Progenitor cell of endocrine pancreas (in vitro differentiated cells): ENCODE results near the gene HMCES. TPM values are rescaled to one million over a fixed set of nuclear protein-coding genes. Genes with fewer than 3 reads are reported as not detected.

Experiments
- DNase-seq: peaks from one replicate; pipeline ENCODE4 v3.0.0; 2021; ENCODE audit warnings: low spot score; ENCODE audit not compliant: unreplicated experiment
- H3K27ac Mint-ChIP-seq: 2 replicates; pipeline ENCODE4 v1.8.0; 2021; ENCODE audit warnings: mild to moderate bottlenecking, moderate library complexity, mixed read lengths
- H3K27me3 Mint-ChIP-seq: 2 replicates; pipeline ENCODE4 v1.8.0; 2021; ENCODE audit warnings: mixed read lengths
- H3K36me3 Mint-ChIP-seq: 2 replicates; pipeline ENCODE4 v1.8.0; 2022; ENCODE audit warnings: mixed read lengths; ENCODE audit not compliant: insufficient read depth
- H3K4me1 Mint-ChIP-seq: 2 replicates; pipeline ENCODE4 v1.8.0; 2021; ENCODE audit warnings: low read depth, mixed read lengths
- H3K4me3 Mint-ChIP-seq: 2 replicates; pipeline ENCODE4 v1.8.0; 2021; ENCODE audit warnings: low read depth, mild to moderate bottlenecking, moderate library complexity, mixed read lengths
- H3K9me3 Mint-ChIP-seq: 2 replicates; pipeline ENCODE4 v1.8.0; 2021; ENCODE audit warnings: low read depth, mixed read lengths
- CTCF ChIP-seq: fragments of 200-600 bp; sonication (generic); IDR thresholded peaks from one replicate; pipeline ENCODE4 v1.5.0; 2021; ENCODE audit warnings: antibody characterized with exemption, mild to moderate bottlenecking; ENCODE audit not compliant: unreplicated experiment
- total RNA-seq: library from RNA; stranded (reverse); gene quantifications from 2 replicates; pipeline ENCODE4 v1.2.1, GENCODE V29; 2021

Gene HMCES
- total RNA-seq, 1 donor from 2014 or later = 35.3 TPM

GRCh38 chr3:129314386-129315222 lies 35.9 kb downstream of the HMCES start:
- Mint-ChIP-seq H3K4me3 (peak overlapping the region; percentile 94), H3K27me3 (no peaks in the 10 kb centered on the region), H3K9me3 (no peaks in the 10 kb centered on the region), H3K4me1 (peaks cover 6% of the 10 kb centered on the region), H3K36me3 (no peaks in the 10 kb centered on the region), H3K27ac (peak overlapping the region; percentile 91)
- TF ChIP-seq CTCF = peak; percentile 27
- peak; percentile 74 for DNase-seq

- no peaks in the 10 kb centered on the region for H3K9me3 Mint-ChIP-seq
- no peaks in the 10 kb centered on the region for H3K27me3 Mint-ChIP-seq
- TF ChIP-seq CTCF = no peak
- DNase-seq = no peak
- peaks cover 6% of the 10 kb centered on the region for H3K4me1 Mint-ChIP-seq
- peak overlapping the region; percentile 97 for H3K27ac Mint-ChIP-seq
- H3K36me3 Mint-ChIP-seq = no peaks in the 10 kb centered on the region
- H3K4me3 Mint-ChIP-seq = peak overlapping the region; percentile 94
Measured at GRCh38 chr3:129315223-129315997, 36.7 kb downstream of the HMCES start.

- peak overlapping the region; percentile 77 for H3K4me3 Mint-ChIP-seq
- peaks cover 6% of the 10 kb centered on the region for H3K4me1 Mint-ChIP-seq
- H3K27me3 Mint-ChIP-seq = no peaks in the 10 kb centered on the region
- no peaks in the 10 kb centered on the region for H3K9me3 Mint-ChIP-seq
- no peak for TF ChIP-seq CTCF
- no peak for DNase-seq
- H3K36me3 Mint-ChIP-seq = no peaks in the 10 kb centered on the region
- H3K27ac Mint-ChIP-seq = peak overlapping the region; percentile 91
Measured at GRCh38 chr3:129315998-129316247, 37.3 kb downstream of the HMCES start.

GRCh38 chr3:129316248-129317013 lies 37.8 kb downstream of the HMCES start:
- peak; percentile 84 for DNase-seq
- peak overlapping the region; percentile 91 for H3K27ac Mint-ChIP-seq
- peak; percentile 61 for TF ChIP-seq CTCF
- H3K4me1 Mint-ChIP-seq = peaks cover 6% of the 10 kb centered on the region
- no peaks in the 10 kb centered on the region for H3K27me3 Mint-ChIP-seq
- no peaks in the 10 kb centered on the region for H3K36me3 Mint-ChIP-seq
- no peaks in the 10 kb centered on the region for H3K9me3 Mint-ChIP-seq
- peak overlapping the region; percentile 77 for H3K4me3 Mint-ChIP-seq

- H3K4me1 Mint-ChIP-seq = peaks cover 6% of the 10 kb centered on the region
- H3K27ac Mint-ChIP-seq = no peak overlapping the region
- no peaks in the 10 kb centered on the region for H3K9me3 Mint-ChIP-seq
- no peak for TF ChIP-seq CTCF
- no peaks in the 10 kb centered on the region for H3K27me3 Mint-ChIP-seq
- no peak for DNase-seq
- peak overlapping the region; percentile 41 for H3K4me3 Mint-ChIP-seq
- no peaks in the 10 kb centered on the region for H3K36me3 Mint-ChIP-seq
Measured at GRCh38 chr3:129317014-129317771, 38.5 kb downstream of the HMCES start.
